Osteoblast (primary cell): ENCODE results near the gene SH2D7. TPM values are rescaled to one million over a fixed set of nuclear protein-coding genes. Genes with fewer than 3 reads are reported as not detected.

Experiments
- DNase-seq: peaks from one replicate; pipeline ENCODE4 v3.0.0; 2011; ENCODE audit warnings: low spot score, mixed read lengths; ENCODE audit not compliant: insufficient read length; ENCODE audit errors: missing footprints
- H2AFZ ChIP-seq: 2 replicates; pipeline ENCODE4 v1.6.0; 2011; ENCODE audit warnings: mild to moderate bottlenecking, low read length
- H3K27ac ChIP-seq: 2 replicates; pipeline ENCODE4 v1.5.1; 2011; ENCODE audit warnings: mild to moderate bottlenecking, low read depth, low read length, moderate library complexity
- H3K27me3 ChIP-seq: 2 replicates; pipeline ENCODE4 v1.6.0; 2012; ENCODE audit warnings: mild to moderate bottlenecking, control low read depth, inconsistent platforms, low read length, moderate library complexity; ENCODE audit not compliant: insufficient read depth
- H3K36me3 ChIP-seq: 2 replicates; pipeline ENCODE4 v1.5.1; 2011; ENCODE audit warnings: mild to moderate bottlenecking, low read length, control low read depth, moderate library complexity; ENCODE audit not compliant: insufficient read depth
- H3K4me1 ChIP-seq: 2 replicates; pipeline ENCODE4 v1.5.1; 2011; ENCODE audit warnings: mild to moderate bottlenecking, low read length, control low read depth, moderate library complexity; ENCODE audit not compliant: insufficient read depth
- H3K4me2 ChIP-seq: 2 replicates; pipeline ENCODE4 v1.6.0; 2011; ENCODE audit warnings: mild to moderate bottlenecking, low read length; ENCODE audit not compliant: insufficient read depth
- H3K4me3 ChIP-seq: fragments of 200-600 bp; sonication (generic); 3 replicates; pipeline ENCODE4 v1.5.1; 2012; ENCODE audit warnings: mild to moderate bottlenecking, low read length, inconsistent platforms; ENCODE audit not compliant: insufficient read depth
- H3K79me2 ChIP-seq: 2 replicates; pipeline ENCODE4 v1.6.0; 2012; ENCODE audit warnings: mild to moderate bottlenecking, low read length, control low read depth, inconsistent platforms; ENCODE audit not compliant: insufficient read depth
- H3K9me3 ChIP-seq: 2 replicates; pipeline ENCODE4 v1.5.1; 2011; ENCODE audit warnings: low read depth, low read length, control low read depth
- H4K20me1 ChIP-seq: 2 replicates; pipeline ENCODE4 v1.6.0; 2012; ENCODE audit warnings: mild to moderate bottlenecking, low read length, control low read depth; ENCODE audit not compliant: insufficient read depth
- CTCF ChIP-seq: IDR thresholded peaks from 2 replicates; pipeline ENCODE4 v1.5.1; 2011; ENCODE audit warnings: mild to moderate bottlenecking, low read depth, low read length, moderate library complexity; ENCODE audit errors: extremely low read depth
- total RNA-seq: library from RNA; depleted of rRNA; stranded (reverse); fragments of >200 nt; gene quantifications from 2 replicates; pipeline ENCODE4 v1.2.3, GENCODE V29; 2012

The SH2D7 gene
- total RNA-seq, 1 donor = not detected

GRCh38 chr15:78140292-78140691 lies 47.9 kb downstream of the SH2D7 start:
- Histone ChIP-seq H3K4me2 (no peak overlapping the region), H3K36me3 (no peaks in the 10 kb centered on the region), H3K27me3 (no peaks in the 10 kb centered on the region), H3K79me2 (no peaks in the 10 kb centered on the region), H4K20me1 (no peaks in the 10 kb centered on the region), H3K9me3 (no peaks in the 10 kb centered on the region), H2AFZ (no peak overlapping the region), H3K27ac (no peak overlapping the region), H3K4me1 (no peaks in the 10 kb centered on the region), H3K4me3 (no peak overlapping the region)
- DNase-seq = no peak
- TF ChIP-seq CTCF = no peak

- Histone ChIP-seq H3K79me2 (no peaks in the 10 kb centered on the region), H3K27me3 (no peaks in the 10 kb centered on the region), H3K4me1 (no peaks in the 10 kb centered on the region), H3K4me2 (no peak overlapping the region), H3K9me3 (no peaks in the 10 kb centered on the region), H3K27ac (no peak overlapping the region), H3K36me3 (no peaks in the 10 kb centered on the region), H2AFZ (no peak overlapping the region), H3K4me3 (no peak overlapping the region), H4K20me1 (no peaks in the 10 kb centered on the region)
- no peak for DNase-seq
- no peak for TF ChIP-seq CTCF
Observed at GRCh38 chr15:78142332-78142731, 50.0 kb downstream of the SH2D7 start.

GRCh38 chr15:78146425-78147154 lies 54.2 kb downstream of the SH2D7 start:
- Histone ChIP-seq H2AFZ (no peak overlapping the region), H3K9me3 (no peaks in the 10 kb centered on the region), H3K4me3 (no peak overlapping the region), H3K36me3 (no peaks in the 10 kb centered on the region), H3K79me2 (peaks cover 26% of the 10 kb centered on the region), H4K20me1 (peaks cover 10% of the 10 kb centered on the region), H3K4me2 (no peak overlapping the region), H3K27ac (no peak overlapping the region), H3K27me3 (no peaks in the 10 kb centered on the region), H3K4me1 (peaks cover 13% of the 10 kb centered on the region)
- no peak for DNase-seq
- TF ChIP-seq CTCF = no peak

- Histone ChIP-seq H3K4me1 (peaks cover 13% of the 10 kb centered on the region), H3K4me2 (no peak overlapping the region), H2AFZ (no peak overlapping the region), H4K20me1 (peaks cover 10% of the 10 kb centered on the region), H3K36me3 (no peaks in the 10 kb centered on the region), H3K79me2 (peaks cover 29% of the 10 kb centered on the region), H3K9me3 (no peaks in the 10 kb centered on the region), H3K27me3 (no peaks in the 10 kb centered on the region), H3K4me3 (no peak overlapping the region), H3K27ac (no peak overlapping the region)
- TF ChIP-seq CTCF = no peak
- DNase-seq = no peak
Observed at GRCh38 chr15:78147566-78147965, 55.2 kb downstream of the SH2D7 start.
